Calu3 (cell line): Measurements from ENCODE around the gene PYGM. TPM values are rescaled to one million over a fixed set of nuclear protein-coding genes. Genes with fewer than 3 reads are reported as not detected.
"Not testable (repeated sequence)": the region's sequence is repeated elsewhere in the genome, so short reads cannot be mapped to it uniquely, and the experiment has no call there.

Experiments
- BruUV-seq: library from RNA; stranded (reverse); fragments of 400-500 nt; replicated peaks from 2 replicates; lab custom pipeline; 2021; lab: Mats Ljungman, UMichigan
- CTCF ChIA-PET: fragments of 300-600 bp; sonication (Branson Sonifier 250); formaldehyde crosslinking; loops from one replicate; lab custom pipeline; 2022; ENCODE audit warnings: antibody characterized with exemption; lab: Charles Lee
- DNase-seq: peaks from one replicate; pipeline ENCODE4 v3.0.0; 2022
- H3K27ac Mint-ChIP-seq: one replicate; pipeline ENCODE4 v1.8.0; 2022; ENCODE audit warnings: mixed read lengths; ENCODE audit not compliant: unreplicated experiment
- H3K27me3 Mint-ChIP-seq: one replicate; pipeline ENCODE4 v1.8.0; 2022; ENCODE audit warnings: mixed read lengths; ENCODE audit not compliant: unreplicated experiment
- H3K36me3 Mint-ChIP-seq: one replicate; pipeline ENCODE4 v1.8.0; 2022; ENCODE audit warnings: mild to moderate bottlenecking, moderate library complexity, mixed read lengths; ENCODE audit not compliant: insufficient read depth, unreplicated experiment
- H3K4me1 Mint-ChIP-seq: one replicate; pipeline ENCODE4 v1.8.0; 2022; ENCODE audit warnings: mild to moderate bottlenecking, low read depth, mixed read lengths; ENCODE audit not compliant: unreplicated experiment
- H3K4me3 Mint-ChIP-seq: one replicate; pipeline ENCODE4 v1.8.0; 2022; ENCODE audit warnings: mild to moderate bottlenecking, low read depth, moderate library complexity, mixed read lengths; ENCODE audit not compliant: unreplicated experiment
- H3K9me3 Mint-ChIP-seq: one replicate; pipeline ENCODE4 v1.8.0; 2022; ENCODE audit warnings: low read depth, mixed read lengths; ENCODE audit not compliant: unreplicated experiment
- CTCF ChIP-seq: fragments of 200-600 bp; IDR thresholded peaks from one replicate; pipeline ENCODE4 v1.8.0; 2022; ENCODE audit warnings: antibody characterized with exemption; ENCODE audit not compliant: unreplicated experiment
- intact Hi-C: fragments of 100-400 bp; cut with micrococcal nuclease; formaldehyde crosslinking; loops from one replicate; pipeline ENCODE4 v1.10.0; 2022; ENCODE audit not compliant: unreplicated experiment
- total RNA-seq: library from RNA; stranded (reverse); gene quantifications from 2 replicates; pipeline ENCODE4 v1.2.3, GENCODE V29; 2022

The PYGM gene
- total RNA-seq, 1 experiment from 2014 or later = 1.4 TPM

- H3K27me3 Mint-ChIP-seq = peaks cover 89% of the 10 kb centered on the region
Observed at GRCh38 chr11:64711138-64711955, 48.4 kb downstream of the PYGM start.

GRCh38 chr11:64710418-64711137, 49.2 kb downstream of the PYGM start:
- BruUV-seq = no TSS peak

More at GRCh38 chr11:64711138-64711955, 48.4 kb downstream of the PYGM start:
- CTCF ChIA-PET = interaction anchor here (0.6 kb wide), 1 partner anchor 32 kb away, joined by 3 read pairs; no protein-coding TSS in a partner anchor
- DNase-seq = no peak
- no peak overlapping the region for H3K4me3 Mint-ChIP-seq
- H3K36me3 Mint-ChIP-seq = no peaks in the 10 kb centered on the region
- H3K27ac Mint-ChIP-seq = no peak overlapping the region
- H3K9me3 Mint-ChIP-seq = no peaks in the 10 kb centered on the region
- no peak for TF ChIP-seq CTCF
- intact Hi-C loops = no loop called here
- peaks cover 10% of the 10 kb centered on the region for H3K4me1 Mint-ChIP-seq
- BruUV-seq = no TSS peak

GRCh38 chr11:64705501-64705900, 54.3 kb downstream of the PYGM start:
- intact Hi-C loops = no loop called here
- Mint-ChIP-seq H3K4me3 (no peak overlapping the region), H3K27me3 (peaks cover 86% of the 10 kb centered on the region), H3K4me1 (peaks cover 6% of the 10 kb centered on the region), H3K36me3 (no peaks in the 10 kb centered on the region), H3K9me3 (no peaks in the 10 kb centered on the region), H3K27ac (no peak overlapping the region)
- CTCF ChIA-PET = interaction anchor here (1.3 to 1.9 kb wide), 2 partner anchors 12 to 17 kb away, joined by 3 to 10 read pairs; no protein-coding TSS in a partner anchor
- no peak for TF ChIP-seq CTCF
- BruUV-seq = no TSS peak
- DNase-seq = no peak

More at GRCh38 chr11:64710418-64711137, 49.2 kb downstream of the PYGM start:
- Mint-ChIP-seq H3K27ac (no peak overlapping the region), H3K36me3 (no peaks in the 10 kb centered on the region), H3K4me3 (no peak overlapping the region), H3K4me1 (peaks cover 10% of the 10 kb centered on the region), H3K27me3 (peaks cover 89% of the 10 kb centered on the region), H3K9me3 (no peaks in the 10 kb centered on the region)
- intact Hi-C loops = no loop called here
- TF ChIP-seq CTCF = no peak
- CTCF ChIA-PET = no interaction called here
- no peak for DNase-seq

DNA sequence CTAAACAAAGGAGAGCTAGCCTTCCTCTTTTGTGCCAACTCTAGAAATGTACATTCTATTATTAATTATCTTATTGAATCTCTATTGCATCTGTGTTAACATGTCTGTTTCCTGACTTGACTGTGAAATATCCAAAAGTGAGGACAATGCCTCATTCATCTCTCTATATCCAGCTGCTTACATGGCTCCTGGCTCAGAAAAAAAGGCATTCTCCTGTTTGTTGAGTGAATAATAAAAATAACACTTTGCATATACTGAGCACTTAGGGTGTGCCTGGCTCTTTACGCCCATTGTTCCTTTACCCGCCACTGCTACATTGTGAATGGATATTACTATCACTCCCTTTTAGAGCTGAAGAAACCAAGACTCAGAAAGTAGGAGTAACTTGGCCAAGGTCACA, 56.7 kb downstream of the PYGM start:
- TF ChIP-seq CTCF = no peak
- Mint-ChIP-seq H3K9me3 (no peaks in the 10 kb centered on the region), H3K4me1 (no peaks in the 10 kb centered on the region), H3K27ac (no peak overlapping the region), H3K4me3 (no peak overlapping the region), H3K36me3 (no peaks in the 10 kb centered on the region), H3K27me3 (peaks cover 86% of the 10 kb centered on the region)
- CTCF ChIA-PET = no interaction called here
- BruUV-seq = no TSS peak
- intact Hi-C loops = no loop called here
- DNase-seq = no peak

GRCh38 chr11:64701956-64702355, 57.8 kb downstream of the PYGM start:
- not testable (repeated sequence) for BruUV-seq

More at GRCh38 chr11:64701956-64702355, 57.8 kb downstream of the PYGM start:
- H3K27ac Mint-ChIP-seq, H3K4me1 Mint-ChIP-seq, H3K36me3 Mint-ChIP-seq, H3K4me3 Mint-ChIP-seq, H3K9me3 Mint-ChIP-seq, CTCF ChIA-PET, intact Hi-C loops, DNase-seq: not testable (repeated sequence)
- H3K27me3 Mint-ChIP-seq = peaks cover 89% of the 10 kb centered on the region
